GM19438 (cell line): ENCODE measurements around the gene RPTOR.
"Not testable (repeated sequence)": the region's sequence is repeated elsewhere in the genome, so short reads cannot be mapped to it uniquely, and the experiment has no call there.

Source experiments
- ATAC-seq: cut with Tn5 transposase; IDR thresholded peaks from one replicate; pipeline ENCODE4 v1.9.1; 2021; ENCODE audit warnings: low read depth; ENCODE audit not compliant: unreplicated experiment

RPTOR gene

DNA sequence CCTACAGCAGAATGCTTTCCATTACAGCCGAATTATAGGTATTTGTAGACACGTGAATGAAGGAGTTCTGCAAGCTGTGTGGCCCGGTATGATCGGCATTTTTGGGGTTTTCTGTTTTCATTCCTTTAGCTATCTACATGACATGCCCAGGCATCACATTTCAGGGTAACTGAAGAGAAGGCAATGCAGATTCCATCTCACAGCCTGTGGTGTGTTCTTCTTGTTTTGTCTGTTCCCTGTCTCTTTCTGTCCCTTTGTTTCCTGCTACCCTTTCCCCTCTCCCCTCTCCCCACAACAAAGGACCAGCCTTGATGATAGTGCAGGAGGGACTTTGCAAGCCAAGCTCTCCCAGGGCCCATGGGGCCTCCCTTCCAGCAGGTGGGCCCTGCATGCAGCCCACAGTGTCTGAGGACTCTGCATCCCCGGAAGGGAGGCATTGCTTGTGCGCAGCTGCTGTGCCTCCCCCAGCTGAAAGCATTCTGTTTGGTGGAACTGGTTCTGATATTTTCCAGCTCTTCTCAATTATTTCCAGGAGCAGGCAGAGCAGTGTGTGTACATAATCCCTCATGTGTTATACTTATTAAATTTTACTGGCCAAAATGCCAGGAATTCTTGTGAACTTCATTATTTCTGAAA, 207.4 kb downstream of the RPTOR start:
- ATAC-seq = no peak

DNA sequence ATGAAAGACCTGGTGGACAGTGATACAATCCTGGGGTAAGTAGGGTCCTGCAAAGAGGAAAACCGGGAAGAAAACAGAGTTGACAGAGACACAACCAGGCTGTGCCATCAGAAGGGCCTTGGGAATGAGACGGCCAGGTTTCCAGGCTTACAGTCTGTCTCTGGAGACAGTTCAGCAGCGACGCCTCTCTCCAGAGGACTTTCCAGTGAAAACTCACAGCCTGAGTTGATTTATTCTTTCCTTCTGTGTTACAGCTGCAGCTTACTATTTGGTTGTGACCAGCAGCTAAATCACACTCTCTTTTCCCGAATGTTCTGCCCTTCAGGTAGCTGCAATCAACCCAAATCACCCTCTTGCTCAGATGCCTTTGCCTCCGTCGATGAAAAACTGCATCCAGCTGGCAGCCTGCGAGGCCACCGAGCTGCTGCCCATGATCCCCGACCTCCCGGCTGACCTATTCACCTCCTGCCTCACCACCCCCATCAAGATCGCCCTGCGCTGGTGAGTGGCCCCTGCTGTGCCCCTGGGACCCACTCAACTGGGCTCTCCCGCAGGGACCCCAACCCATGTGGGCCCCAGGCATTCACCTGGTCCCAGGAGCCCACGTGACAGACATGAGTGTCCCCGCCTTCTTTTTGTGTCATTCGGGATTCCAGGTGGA, 209.2 kb downstream of the RPTOR start:
- ATAC-seq = no peak

DNA sequence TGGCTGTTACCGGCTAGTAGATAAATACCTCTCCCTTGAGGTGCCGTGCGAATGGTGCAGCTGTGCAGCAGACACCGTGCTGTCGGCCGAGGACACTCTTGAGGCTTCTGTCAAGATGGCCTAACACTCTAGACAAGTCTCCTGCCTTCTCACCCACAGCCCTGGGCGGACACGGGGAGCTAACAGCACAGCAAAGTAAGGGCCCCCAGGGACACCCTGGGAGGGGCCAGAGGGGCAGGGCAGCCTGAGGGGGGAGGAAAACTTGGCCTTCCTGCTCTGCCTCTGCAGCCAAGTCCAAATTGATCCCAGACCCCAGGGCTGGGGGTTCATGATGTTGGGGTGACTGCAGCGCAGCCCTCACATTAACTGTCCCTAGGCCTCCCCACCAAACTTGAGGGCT, 210.2 kb downstream of the RPTOR start:
- ATAC-seq = no peak

DNA sequence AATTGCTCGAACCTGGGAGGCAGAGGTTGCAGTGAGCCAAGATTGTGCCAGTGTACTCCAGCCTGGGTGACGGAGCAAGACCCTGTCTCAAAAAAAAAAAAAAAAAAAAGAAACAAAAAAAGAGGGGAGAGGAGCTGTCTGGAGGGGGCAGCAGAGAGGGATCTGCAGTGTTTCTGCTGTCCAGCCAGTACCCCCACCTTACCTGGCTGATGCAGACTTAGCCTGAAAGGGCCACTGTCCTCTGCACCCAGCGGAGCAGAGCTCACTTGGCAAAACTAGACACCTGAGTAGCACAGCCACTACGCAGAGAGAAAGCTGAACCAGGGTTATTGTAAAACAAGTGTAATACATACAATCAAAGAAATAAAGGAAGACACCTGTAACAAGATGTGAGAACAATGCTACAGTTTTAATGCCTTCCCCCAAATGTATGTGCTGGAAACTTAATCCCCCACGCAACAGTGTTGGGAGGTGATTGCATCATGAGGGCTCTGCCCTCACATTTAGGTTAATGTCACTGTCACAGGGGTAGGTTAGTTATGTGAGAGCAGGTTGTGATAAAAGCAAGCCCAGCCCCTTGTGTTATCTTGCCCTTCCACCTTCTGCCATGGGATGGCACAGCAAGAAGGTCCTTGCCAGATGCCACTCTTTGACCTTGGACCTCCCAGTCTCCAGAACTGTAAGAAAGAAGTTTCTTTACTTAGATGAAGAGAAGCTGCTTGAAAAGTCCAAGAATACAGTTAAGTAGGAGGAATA, 211.2 kb downstream of the RPTOR start:
- ATAC-seq = no peak

DNA sequence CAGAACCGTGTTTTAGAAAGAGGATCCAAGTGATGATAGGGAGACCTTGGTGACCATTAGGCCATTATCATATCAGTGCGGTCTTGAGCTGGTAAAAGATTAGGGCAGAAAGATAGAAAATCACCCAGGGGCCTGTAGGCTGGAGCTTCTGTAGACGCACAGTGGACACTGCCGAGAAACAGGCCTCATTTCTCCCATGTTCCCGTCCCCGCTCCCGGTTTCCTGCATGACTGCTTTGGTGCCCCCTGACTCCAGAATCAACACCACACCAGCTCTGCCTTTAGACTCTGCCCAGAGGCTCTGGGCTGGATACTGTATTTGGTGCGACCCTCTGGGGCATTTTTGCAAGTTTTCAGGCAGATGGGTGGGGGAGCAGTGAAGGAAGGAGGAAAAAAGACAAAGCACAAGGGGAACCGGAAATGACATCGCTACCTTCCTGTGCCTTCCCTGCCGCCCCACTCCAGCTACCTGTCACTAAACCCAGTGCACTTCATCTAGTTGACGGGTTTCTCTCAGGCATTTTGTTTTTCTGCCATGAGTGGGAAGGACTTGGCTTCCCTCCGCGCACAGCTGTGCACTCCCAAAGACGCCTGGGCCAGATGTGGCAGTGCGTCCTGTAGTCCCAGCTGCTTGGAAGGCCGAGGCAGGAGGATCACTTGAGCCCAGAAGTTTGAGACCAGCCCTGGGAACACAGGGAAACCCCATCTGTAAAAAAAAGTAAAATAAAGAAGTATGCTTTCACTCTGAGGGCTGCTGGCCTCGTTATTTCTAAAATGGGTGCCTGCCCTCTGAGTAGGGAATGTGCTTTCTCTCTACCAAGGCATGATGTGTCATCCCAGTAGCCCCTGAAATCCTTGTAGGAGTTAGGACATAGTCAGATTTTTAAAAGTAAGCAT, 214.1 kb downstream of the RPTOR start:
- no peak for ATAC-seq

DNA sequence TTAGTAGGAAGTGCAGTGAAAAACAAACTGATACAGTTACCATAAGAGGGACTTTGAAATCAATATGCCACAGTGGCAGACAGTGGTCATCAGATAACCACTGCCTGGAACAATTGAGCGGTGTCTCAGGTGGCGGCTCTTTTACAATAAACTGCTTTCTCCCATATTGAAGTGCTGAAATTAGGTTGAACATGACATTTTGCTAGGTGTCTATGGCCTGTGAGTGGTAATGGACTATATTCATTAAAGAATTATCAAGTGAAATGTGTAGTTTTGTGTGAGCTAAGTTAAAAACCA, 214.7 kb downstream of the RPTOR start:
- no peak for ATAC-seq

DNA sequence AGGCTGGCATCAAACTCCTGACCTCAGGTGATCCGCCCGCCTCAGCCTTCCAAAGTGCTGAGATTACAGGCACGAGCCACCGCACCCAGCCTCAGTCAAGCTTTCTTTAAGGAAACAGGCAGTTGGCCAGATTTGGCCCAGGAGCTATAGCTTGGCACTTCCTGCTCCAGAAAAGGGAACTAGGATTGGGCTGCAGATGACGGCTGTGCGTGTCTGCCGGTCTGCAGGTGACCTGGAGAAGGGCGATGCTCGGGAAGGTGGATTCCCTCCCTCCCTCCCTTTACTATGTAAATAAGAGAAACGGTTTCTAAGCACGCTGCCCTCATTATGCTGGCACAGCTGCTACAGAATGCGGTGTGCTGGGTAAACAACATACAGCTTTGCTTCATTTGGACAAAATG, 215.9 kb downstream of the RPTOR start:
- no peak for ATAC-seq

DNA sequence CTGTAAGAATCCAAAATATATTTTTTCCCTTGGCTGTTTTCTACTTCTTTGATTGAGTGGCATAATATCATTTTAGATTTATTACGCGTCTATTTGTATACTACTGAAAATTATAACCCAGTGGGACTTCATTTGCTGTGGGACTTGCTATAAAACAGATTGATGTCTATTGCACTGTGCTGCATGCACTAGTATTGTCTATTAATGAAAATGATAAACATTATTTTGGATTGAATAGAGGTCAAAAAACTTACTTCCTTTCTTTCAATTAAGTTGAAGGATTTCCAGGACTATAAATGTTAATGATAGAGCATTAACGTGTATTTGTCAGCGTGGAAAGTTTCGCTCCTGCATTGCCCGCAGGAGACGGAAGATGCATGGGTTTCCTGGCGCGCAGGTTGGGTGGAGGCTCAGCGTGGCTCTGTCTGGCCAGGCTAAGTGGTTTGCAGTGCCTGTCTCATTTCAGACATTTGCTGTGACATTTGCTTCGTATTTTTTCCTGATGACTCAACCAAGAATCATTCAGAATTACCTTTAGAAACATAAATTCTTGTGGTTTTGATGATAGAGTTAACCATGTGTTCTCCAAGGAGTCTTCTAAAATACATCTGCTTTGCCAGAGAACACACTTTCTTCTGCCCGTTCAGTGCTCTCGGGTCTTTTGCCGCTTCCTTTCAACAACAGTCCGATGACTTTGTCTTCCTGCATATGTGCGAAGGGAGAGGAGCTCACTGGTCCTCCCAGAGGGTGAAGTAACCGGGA, 216.7 kb downstream of the RPTOR start:
- no peak for ATAC-seq

DNA sequence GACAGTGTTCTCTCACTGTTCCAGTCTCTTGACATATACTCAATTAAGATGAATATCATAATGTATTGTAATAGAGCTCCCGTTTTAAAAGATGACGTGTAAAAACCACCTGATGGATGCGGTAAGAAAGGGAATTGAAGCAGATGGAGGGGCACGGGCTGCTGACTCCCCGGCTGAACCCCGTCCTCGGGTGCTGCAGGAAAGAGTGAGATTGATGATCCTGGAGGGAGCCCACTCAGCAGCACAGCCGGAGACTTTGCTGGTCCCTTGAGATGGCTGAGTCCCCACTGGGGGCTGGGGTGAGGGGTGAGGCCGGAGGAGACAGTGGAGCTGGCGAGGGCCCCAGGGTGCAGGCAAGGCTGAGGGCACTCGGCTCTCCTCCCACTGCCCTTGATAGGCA, 217.4 kb downstream of the RPTOR start:
- ATAC-seq = no peak

DNA sequence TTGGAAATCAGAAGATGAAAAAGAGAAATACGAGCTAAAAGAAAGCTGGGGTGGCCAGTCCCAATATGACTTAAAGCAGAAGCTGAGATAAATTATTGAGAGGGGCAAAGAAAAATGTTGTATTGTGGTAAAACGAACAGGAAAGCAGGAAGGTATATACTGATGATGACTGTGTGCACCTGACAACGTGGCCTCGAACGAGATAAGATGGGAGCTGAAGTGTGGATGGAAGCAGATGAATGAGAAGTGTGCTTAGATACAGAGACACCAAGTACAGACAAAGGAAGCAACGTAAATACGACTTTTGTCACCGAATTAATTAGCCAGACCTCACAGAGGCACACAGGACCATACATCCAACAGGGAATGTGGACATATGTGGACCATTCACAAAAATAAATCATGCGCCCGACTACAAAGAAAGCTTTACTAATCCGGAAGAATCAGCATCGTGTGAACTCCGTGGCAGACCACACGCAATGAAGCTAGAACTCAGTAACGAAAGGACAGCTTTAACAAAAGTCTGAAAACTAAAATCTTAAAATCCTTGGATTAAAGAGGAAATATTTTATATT, 218.7 kb downstream of the RPTOR start:
- no peak for ATAC-seq

DNA sequence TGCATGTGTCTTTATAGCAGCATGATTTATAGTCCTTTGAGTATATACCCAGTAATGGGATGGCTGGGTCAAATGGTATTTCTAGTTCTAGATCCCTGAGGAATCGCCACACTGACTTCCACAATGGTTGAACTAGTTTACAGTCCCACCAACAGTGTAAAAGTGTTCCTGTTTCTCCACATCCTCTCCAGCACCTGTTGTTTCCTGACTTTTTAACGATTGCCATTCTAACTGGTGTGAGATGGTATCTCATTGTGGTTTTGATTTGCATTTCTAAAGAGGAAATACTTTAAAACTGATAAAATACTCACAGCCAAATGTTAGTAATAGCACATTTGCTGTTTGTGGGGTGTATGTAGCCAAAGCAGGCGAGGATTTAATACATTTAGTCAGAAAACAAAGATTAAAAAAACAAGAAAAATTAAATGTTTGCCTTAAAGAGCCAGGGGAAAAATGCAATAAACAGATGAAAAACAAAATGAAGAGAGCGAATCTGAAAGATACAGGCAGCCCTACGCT, 220.0 kb downstream of the RPTOR start:
- not testable (repeated sequence) for ATAC-seq

DNA sequence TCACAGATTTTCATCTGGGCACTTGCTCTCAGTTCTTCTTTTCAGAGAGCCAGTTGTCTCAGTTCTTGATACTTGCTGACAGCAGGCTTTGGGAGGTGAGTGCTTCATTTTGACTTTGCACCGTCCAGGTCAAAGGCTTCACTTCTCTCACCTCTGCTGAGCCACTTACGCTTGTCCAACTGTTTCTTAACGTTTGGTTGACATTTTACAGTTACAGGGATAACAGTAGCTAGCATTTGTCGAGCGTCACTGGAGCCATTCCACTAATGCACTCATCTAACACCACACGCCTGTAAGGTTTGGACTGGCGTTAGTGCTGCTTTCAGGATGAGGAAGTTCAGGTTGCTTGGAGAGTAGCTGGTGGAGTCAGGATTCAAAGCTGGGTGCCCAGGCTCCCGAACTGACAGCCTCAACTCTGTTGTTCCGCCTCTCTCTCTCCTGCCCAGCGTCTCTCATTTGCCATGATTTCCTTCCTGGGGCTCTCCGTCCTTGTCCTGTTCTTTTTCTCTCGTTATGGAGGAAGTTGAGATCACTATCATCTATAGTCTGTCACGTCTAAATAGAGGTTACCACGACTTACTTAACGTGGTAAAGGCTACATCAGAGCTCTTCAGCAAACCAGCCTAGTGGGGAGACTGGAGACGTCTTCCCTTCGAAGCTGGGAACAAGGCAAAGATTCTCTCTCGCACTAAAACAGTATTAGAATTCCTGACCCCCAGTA, 220.8 kb downstream of the RPTOR start:
- ATAC-seq = no peak

DNA sequence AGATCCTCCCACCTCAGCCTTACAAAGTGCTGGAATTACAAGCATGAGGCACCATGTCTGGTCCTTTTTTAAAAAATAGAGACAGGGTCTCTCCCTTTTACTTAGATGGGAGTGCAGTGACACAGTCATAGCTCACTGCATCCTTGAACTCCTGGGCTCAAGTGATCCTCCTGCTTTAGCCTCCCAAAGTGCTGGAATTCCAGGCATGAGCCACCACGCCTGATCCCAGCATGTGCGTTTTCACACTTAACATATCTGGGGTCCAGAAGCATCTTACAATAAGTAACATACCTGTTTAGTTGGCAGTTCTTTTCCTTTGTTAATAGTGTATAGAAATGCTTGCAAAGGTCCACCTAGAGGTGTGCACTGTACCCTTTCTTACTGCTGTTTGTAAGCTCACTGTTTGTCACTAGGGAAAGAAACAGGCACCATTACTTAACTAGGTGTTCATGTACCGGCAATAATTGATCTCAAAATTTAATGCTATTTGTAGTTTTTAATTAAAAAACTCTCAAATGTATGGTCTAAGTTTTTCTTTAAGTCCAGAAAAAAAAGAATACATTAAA, 221.7 kb downstream of the RPTOR start:
- no peak for ATAC-seq

DNA sequence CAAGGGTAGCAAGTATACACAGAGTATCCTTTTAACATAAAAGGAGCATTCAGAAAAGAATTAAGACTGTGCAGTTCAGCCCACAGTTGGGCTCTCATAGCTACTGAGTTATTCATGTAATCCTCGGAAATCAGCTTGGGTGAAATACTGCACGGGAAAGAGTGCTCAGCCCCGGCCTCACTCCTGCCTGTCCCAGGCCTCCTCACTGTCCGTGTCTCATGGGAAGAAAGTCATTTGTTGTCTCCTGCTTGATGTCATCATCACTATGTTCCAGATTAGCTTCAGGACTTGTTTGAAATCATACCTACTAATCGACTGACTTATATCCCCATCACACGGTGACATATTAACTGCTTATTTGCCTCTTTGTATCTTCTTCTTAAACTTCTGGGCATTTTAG, 223.8 kb downstream of the RPTOR start:
- no peak for ATAC-seq

DNA sequence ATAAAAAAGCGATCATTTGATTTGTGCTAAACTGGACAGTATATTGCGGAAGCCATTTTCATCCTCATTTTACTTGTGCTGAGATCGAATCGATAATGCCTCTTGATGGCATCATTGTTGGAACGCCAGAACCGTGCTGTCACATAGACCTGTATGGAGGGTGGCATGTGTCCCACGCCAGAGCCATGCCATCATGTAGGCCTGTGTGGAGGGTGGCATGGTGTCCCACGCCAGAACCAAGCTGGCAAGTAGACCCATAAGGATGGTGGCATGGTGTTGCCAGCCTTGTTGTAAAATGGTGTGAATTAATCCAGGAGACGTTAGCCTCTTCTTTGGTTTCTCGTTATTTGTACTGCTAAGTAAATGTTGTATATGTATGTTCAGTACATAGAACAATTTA, 224.3 kb downstream of the RPTOR start:
- ATAC-seq = no peak

DNA sequence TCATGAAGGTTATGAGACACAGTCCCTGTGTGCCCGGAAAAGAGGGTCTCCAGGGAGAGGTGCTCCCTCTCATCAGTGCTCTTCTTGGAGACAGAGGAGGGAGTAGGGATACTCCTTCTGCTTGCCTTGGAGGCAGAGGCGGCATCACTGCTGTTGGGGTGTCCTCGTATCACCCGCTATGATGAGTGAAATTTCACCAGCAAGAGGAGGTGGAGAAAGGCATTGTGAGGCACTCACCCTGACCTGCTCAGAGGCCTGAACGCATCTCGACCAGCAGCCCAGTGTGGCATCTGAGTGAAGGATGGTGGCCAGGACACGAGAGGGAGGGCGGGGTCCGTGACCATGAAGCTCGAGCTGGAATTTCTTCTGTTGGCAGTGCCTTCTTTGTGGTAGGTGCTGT, 224.9 kb downstream of the RPTOR start:
- no peak for ATAC-seq

DNA sequence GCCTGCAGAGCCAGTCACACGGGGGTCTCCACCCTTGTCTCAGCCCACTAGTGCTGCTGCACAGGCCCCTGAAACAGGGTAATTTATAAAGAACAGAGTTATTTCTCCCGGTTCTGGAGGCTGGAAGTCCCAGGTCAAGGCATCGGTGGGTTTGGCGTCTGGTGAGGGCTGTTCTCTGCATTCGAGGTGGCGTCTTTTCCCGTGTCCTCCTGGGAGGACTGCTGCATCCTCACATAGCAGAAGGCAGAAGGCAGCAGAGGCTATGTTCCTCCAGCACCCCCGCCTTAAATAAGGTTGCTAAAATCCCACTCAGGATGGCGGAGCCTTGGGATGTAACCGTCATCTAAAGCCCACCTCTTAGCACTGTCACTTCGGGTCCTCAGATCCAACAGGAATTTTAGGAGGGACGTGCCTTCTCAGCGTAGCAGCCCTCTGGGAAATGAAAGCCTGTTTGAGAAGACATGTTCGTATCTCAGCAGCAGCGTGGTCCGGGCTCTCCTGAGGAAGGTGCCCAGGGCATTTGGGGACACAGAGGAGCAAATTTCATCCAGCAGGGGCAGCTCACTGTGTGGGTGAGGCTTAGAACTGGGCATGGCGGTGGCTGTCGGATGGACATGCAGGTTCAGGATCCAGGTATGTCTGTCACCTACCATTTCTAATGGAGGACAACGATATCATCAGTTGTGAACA, 225.4 kb downstream of the RPTOR start:
- no peak for ATAC-seq

DNA sequence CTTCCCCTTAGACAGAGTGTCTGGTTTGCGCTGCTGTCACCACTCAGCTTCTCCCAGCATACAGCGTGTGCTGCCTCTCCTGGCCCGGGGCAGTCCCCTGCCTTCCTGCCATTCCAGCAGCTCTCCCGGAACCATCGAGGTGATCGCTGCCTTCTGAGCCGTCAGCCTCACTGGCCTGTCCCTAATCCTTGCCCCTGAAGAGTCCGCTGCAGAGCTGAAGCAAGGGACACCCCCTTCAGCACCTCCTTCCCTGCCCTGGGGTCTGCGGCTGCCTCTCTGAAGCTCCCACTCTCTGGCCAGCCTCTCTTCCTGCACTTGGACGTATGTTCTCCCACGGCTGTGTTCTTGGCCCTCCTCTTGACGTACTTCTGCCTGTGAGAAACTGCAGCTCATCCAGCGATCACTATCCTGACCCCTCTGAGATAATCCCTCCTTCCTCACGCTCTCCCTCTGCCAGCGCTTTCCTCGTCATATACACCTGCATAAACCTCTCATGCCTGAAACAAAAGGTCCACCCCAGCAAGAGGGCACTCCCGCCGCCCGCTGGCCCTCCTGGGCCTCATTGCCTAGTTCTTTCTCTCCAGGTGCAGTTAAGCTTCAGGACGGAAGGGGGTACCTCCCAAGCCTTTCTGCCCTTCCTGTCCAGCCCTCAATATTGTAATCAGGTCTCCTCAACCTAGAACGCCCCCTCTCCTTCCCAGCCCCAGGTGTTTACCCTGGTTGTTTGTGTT, 226.4 kb downstream of the RPTOR start:
- ATAC-seq = no peak
